HG02973 (cell line): ENCODE measurements around the gene FOXP1.

Experiments
- ATAC-seq: cut with Tn5 transposase; IDR thresholded peaks from one replicate; pipeline ENCODE4 v1.9.1; 2021; ENCODE audit warnings: moderate library complexity; ENCODE audit not compliant: unreplicated experiment

The FOXP1 gene

GRCh38 chr3:71565976-71566375 lies 17.6 kb downstream of the FOXP1 start:
- no peak for ATAC-seq

DNA sequence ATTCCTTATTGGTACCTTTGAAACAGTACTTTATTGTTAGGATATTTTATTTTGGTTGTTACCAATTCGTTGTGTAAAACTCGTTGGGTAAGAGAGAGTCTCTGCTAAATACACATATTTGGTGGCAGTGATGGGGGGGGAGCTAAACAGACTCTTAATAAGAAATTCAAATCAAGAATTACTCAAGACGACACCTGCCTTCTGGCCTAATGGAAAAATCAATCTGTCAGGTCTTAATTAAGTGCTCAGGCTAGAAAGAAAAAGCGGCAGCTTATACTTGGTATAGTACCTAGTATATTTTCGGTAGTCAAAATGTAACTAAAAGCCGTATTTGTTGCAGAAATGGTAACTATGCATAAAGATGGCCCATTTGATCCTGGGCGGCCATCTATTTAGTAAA lies 18.2 kb downstream of the FOXP1 start:
- no peak for ATAC-seq

- ATAC-seq = no peak
Measured at GRCh38 chr3:71564361-71564760, 19.2 kb downstream of the FOXP1 start.

- peak; percentile 88 for ATAC-seq
Measured at GRCh38 chr3:71563827-71564226, 19.7 kb downstream of the FOXP1 start.

- ATAC-seq = no peak
Measured at GRCh38 chr3:71562938-71563337, 20.6 kb downstream of the FOXP1 start.

DNA sequence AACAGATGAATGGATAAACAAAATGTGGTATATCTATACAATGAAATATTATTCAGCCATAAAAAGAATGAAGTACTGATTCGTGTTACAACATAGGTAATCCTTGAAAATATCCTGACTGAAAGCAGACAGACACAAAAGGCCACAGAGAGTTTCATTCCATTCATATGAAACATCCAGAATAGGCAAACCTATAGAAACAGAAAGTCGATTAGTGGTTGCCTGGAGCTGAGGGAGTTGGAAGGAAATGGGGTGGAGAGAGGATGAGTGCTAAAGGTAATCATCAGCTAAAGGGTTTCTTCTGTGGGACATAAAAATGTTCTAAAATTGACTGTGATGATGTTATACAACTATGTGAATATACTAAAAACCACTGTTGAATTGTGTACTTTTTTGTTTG lies 22.9 kb downstream of the FOXP1 start:
- ATAC-seq = no peak

DNA sequence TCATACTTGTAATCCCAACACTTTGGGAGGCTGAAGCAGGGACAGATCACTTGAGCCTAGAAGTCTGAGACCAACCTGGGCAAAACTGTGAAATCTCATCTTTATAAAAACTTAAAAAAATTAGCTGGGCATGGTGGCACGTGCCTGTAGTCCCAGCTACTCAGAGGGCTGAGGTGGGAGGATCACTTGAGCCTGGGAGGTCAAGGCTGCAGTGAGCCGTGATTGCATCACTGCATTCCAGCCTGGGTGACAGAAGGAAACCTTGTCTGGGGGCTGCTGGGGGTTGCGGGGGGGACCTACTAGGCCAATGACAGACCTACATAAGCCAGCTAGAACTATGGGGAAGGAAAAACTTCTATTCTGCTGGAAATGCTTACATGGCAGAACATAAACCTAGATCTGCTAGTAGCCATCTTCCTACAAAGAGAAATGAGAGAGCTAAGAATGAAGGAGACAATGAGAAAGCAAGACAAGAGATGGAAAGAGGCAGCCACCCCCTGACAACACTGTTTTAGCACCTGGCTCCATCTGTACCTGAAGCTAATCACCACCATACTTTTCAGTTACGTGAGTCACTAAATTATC lies 23.9 kb downstream of the FOXP1 start:
- no peak for ATAC-seq

DNA sequence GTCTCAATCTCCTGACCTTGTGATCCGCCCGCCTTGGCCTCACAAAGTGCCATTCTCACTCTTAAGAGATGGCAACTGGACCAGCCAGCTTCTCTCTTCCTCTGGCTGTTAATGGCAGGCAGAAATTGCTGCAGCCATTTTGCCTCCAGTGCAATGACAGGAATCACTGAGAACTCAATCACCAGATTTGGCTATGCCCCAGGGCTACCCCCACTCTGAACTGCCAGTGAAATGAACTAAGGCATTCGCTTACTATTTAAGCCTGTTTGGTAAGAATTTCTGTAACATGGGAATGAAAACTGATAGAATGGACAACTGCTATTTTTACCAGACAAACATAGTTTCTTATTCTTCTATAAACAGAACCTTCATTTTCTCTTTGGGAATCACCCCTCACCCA lies 24.5 kb downstream of the FOXP1 start:
- no peak for ATAC-seq

- ATAC-seq = peak; percentile 60
Measured at GRCh38 chr3:71554649-71555048, 28.9 kb downstream of the FOXP1 start.

DNA sequence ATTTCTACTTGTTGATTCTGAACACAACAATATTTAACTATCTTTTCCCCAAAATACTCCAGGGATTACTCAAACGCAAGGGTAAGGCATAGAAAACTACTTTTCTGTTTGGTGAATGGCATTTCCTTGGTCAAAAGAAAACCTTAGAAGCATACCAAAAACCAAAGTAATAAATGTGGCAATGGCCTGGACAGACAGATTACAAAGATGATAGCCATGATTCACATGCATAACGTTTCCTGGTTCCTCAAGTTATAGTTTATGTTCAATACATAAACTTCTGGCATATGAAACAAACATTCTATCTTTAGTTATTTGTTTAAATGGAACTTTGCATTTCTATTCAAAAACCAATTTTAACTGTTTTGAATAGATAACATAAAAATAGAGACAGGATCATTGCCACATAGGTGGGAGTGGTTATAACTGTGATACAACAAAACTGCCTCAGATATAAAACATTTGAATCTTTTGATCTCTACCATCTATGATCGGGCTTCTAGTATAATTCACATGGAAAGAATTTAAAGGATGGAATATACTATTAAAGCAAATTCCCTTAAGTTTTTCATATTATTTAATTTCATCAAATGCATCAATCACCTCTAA lies 32.1 kb downstream of the FOXP1 start:
- no peak for ATAC-seq

GRCh38 chr3:71549951-71550350 lies 33.6 kb downstream of the FOXP1 start:
- ATAC-seq = no peak

DNA sequence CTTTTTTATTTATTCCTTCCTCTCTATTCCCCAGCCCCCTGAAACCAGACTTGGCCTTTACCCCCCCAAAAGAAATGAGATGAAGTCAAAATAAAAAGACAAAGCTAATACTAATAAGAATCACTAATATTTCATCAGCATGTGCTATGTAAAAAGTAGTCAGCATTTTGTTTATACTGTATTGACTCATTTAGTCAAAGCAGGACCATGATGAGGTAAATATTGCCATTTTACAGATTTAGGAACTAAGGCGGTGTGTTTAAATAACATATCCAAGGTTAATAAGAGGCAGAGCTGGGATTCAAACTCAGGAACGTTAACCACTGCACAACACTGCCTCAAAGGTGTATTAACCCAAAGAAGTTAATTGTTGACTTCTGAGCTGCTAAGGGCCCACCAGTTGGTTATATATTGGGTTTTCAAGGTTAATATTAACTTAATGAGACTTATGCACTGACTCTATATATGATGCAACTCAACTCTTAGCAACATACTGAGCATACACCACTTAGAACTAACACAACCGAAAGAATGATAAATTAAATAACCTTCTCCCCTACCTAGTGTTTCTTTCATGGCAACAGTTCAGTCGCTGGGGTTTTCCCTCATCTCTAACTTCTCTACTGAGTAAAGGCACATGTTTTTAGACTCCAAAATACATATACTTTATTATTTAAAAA lies 34.7 kb downstream of the FOXP1 start:
- peak; percentile 95 for ATAC-seq

- ATAC-seq = no peak
Measured at GRCh38 chr3:71547249-71548198, 36.0 kb downstream of the FOXP1 start.

GRCh38 chr3:71546821-71547220 lies 36.7 kb downstream of the FOXP1 start:
- ATAC-seq = no peak

- no peak for ATAC-seq
Measured at GRCh38 chr3:71545330-71545729, 38.2 kb downstream of the FOXP1 start.

- ATAC-seq = no peak
Measured at GRCh38 chr3:71543371-71544016, 40.0 kb downstream of the FOXP1 start.

DNA sequence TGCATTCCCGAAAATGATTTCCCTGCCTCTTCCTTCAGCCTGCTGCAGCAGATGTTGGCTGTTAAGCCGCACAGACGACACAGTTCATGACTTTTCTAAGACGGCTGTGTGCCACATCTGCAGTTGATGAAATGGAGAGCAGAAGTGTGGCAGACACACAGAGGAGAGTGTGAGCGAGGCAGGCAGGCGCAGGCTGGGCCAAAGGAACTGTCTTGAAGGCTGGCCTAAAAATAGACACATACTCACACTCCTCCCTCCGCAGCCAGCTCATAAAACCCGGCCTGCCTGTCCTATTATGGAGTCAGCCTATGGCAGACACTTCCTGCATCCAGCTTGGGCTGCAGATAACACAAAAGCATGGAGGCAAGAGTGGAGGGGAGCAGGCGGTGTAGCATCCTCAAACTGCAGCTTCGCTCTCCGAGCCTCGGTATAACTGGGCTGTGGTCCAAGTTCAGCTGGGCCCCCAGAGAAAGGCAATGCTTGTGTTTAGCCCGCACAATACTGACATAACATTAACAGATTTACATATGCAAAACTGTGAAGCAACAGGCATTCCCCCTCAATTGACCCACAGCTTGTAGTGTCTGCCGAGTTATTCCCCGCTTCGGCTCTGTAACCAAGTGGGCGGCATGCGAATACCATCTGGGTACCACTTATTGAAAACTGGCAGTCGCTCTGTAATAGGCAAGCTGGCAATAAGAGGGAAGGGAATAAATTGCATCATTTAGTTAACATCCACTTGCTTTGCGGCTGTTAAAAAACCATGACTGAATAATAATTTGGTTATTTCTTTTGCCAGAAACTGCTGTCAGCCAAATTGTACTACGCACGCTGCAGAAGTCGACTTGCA lies 40.8 kb downstream of the FOXP1 start:
- peak; percentile 61 for ATAC-seq

DNA sequence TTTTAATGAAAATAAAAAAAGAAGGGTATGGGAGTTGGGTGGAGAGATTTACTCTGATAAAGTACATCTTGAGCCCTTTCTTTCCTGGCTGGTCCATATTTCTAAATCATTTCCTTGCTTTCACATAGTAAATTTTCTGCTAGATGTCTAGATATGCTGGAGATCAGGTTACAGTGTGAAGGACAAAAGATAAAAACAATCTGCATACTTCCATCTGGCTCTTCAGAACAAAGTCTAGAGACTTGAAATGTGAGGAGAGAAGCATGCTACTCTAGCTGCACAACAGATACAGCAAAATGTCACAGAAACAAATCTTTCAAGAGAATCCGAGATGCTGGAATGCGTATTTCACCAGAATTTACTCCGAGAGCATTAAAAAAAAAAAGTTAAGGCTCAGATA lies 42.2 kb downstream of the FOXP1 start:
- ATAC-seq = no peak

DNA sequence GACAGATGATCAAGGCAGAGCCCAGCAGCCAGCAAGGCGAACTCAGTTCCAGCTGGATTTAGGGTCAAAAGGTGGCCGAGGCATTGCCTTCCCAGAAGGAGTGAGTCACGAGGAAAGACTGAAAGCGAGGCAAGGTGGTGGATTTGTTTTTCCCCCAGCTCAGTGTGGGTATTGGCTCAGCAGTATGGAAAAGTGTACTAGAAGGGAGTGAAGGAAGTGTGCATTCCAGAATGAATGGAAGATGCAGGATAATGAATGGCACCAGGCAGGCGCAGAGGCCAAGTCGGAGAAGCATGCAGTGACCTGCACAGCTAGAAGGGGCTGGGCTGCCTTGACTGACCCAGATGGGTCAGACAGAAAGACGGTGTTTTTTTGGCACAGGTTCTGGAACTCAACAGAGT lies 46.3 kb downstream of the FOXP1 start:
- ATAC-seq = no peak

DNA sequence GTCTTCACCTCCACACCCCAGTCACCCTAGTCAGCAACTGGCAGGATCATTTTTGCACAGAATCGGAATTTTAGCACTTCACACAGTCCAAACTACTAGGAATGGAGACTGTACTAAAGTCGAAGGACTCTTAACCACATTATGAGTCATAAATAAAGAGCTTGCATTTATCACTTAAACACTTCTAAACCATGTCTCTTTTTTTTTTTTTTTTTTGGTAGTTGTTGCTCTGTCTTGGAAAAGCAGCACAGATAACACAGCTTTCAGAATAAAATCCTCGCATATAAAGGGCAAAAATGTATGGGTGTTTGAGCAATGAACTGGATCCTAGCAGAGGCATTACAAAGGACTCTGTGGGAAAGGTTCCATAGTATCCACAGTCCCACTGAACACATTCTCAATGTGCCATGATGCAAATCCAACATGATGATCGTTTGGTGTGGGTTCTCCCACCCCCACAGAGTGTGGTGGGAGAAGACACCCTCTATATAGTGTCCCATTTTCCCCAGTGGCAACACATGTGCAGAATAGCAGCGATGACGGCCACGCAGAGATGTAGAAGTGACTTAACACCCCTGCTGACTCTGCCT lies 47.1 kb downstream of the FOXP1 start:
- no peak for ATAC-seq
